Epithelial cell of esophagus (primary cell): Measurements from ENCODE around the gene LTA4H.
A peak's percentile ranks its signal among the peaks of the same experiment; 100 is the strongest.
"Not testable (repeated sequence)": the region's sequence is repeated elsewhere in the genome, so short reads cannot be mapped to it uniquely, and the experiment has no call there.

Experiments used
- DNase-seq: peaks from one replicate; pipeline ENCODE4 v3.0.0; 2010; ENCODE audit warnings: low read depth
- H3K4me3 ChIP-seq: 2 replicates; pipeline ENCODE4 v1.5.1; 2011; ENCODE audit warnings: mild to moderate bottlenecking, low read length, control low read depth
- CTCF ChIP-seq: IDR thresholded peaks from 2 replicates; pipeline ENCODE4 v1.5.1; 2011; ENCODE audit warnings: low read depth, mild to moderate bottlenecking, low read length, control low read depth, inconsistent platforms; ENCODE audit not compliant: insufficient read depth; ENCODE audit errors: missing control alignments

LTA4H gene

GRCh38 chr12:95978351-95978750 is 57.0 kb downstream of the LTA4H start:
- no peak for DNase-seq
- no peak for TF ChIP-seq CTCF
- no peak overlapping the region for H3K4me3 ChIP-seq

- no peak for DNase-seq
- no peak overlapping the region for H3K4me3 ChIP-seq
- no peak for TF ChIP-seq CTCF
These were observed 57.6 kb downstream of the LTA4H start for GRCh38 chr12:95977764-95978305.

- TF ChIP-seq CTCF, result no peak
- peak; percentile 43 for DNase-seq
- H3K4me3 ChIP-seq, result no peak overlapping the region
These were observed 59.0 kb downstream of the LTA4H start for GRCh38 chr12:95976416-95976832.

DNA sequence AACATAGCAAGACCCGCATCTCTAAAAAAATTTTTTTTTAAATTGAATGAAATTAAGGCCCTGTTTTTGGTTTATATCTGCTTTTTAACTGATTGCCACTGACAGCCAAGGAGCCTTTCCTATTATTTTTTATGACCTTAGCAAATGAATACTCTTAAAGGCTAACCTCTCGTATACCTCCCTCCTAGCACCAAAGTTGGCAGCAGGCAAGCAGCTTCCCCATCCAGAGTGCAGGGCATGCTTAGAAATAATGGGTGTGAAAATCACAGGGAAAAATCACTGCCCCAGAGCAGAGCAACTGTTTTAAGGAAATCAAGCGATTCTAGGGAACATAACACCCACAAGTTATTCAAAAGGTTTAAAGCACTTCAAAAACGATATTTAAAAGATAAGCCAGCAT is 59.9 kb downstream of the LTA4H start:
- TF ChIP-seq CTCF, result no peak
- H3K4me3 ChIP-seq, result no peak overlapping the region
- DNase-seq, result no peak

DNA sequence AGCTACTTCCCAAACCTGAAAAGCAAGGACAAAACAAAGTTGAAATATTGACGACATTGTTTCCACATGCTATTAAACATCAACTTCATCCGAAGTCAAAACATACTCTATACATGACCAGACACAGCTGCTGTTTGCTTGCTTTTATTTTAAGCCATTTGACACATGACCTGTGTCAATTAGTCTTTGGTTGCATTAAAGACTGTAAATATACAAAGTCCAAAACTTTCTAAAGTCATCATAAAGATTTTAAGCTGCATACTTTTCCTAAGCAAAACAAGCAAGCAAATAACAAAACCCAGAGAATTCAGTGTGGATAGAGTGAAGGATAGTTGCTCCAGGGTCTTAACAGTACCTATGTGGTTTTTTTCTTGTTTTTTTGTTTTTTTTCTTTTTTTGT is 61.0 kb downstream of the LTA4H start:
- no peak for DNase-seq
- TF ChIP-seq CTCF, result no peak
- H3K4me3 ChIP-seq, result no peak overlapping the region

GRCh38 chr12:95972832-95973456 is 62.4 kb downstream of the LTA4H start:
- no peak for DNase-seq
- no peak overlapping the region for H3K4me3 ChIP-seq
- no peak for TF ChIP-seq CTCF

GRCh38 chr12:95970905-95971304 is 64.5 kb downstream of the LTA4H start:
- DNase-seq, result peak; percentile 67
- no peak overlapping the region for H3K4me3 ChIP-seq
- no peak for TF ChIP-seq CTCF

GRCh38 chr12:95969116-95969515 is 66.3 kb downstream of the LTA4H start:
- H3K4me3 ChIP-seq, DNase-seq: not testable (repeated sequence)
